BE2C (cell line): ENCODE measurements around the gene ALDH3B2.
A peak's percentile ranks its signal among the peaks of the same experiment; 100 is the strongest.
"Not testable (repeated sequence)": the region's sequence is repeated elsewhere in the genome, so short reads cannot be mapped to it uniquely, and the experiment has no call there.

Source experiments
- DNase-seq: peaks from one replicate; pipeline ENCODE4 v3.0.0-alpha.2; 2020
- H3K27me3 ChIP-seq: fragments of 250-450 bp; sonication (Bioruptor Pico); 2 replicates; pipeline ENCODE4 v1.5.1; 2020; ENCODE audit warnings: mild to moderate bottlenecking
- H3K36me3 ChIP-seq: fragments of 250-450 bp; sonication (Bioruptor Pico); 2 replicates; pipeline ENCODE4 v1.5.1; 2020; ENCODE audit warnings: mild to moderate bottlenecking
- H3K4me1 ChIP-seq: fragments of 250-450 bp; sonication (Bioruptor Pico); 2 replicates; pipeline ENCODE4 v1.5.1; 2020
- H3K4me3 ChIP-seq: 2 replicates; pipeline ENCODE4 v1.5.1; 2011; ENCODE audit warnings: low read depth, low read length
- H3K9me3 ChIP-seq: fragments of 250-450 bp; sonication (Bioruptor Pico); 2 replicates; pipeline ENCODE4 v1.5.1; 2020
- CTCF ChIP-seq: IDR thresholded peaks from 2 replicates; pipeline ENCODE4 v1.5.1; 2012; ENCODE audit warnings: mild to moderate bottlenecking, low read depth, low read length

Gene ALDH3B2

GRCh38 chr11:67704524-67704923 lies 30.1 kb upstream of the ALDH3B2 start:
- no peak for DNase-seq
- H3K36me3 ChIP-seq = no peaks in the 10 kb centered on the region
- no peaks in the 10 kb centered on the region for H3K4me1 ChIP-seq
- H3K27me3 ChIP-seq = peaks cover 11% of the 10 kb centered on the region
- no peak overlapping the region for H3K4me3 ChIP-seq
- H3K9me3 ChIP-seq = no peaks in the 10 kb centered on the region
- no peak for TF ChIP-seq CTCF

- peaks cover 11% of the 10 kb centered on the region for H3K27me3 ChIP-seq
- H3K4me1 ChIP-seq, H3K36me3 ChIP-seq, DNase-seq, H3K4me3 ChIP-seq, H3K9me3 ChIP-seq: not testable (repeated sequence)
Measured at GRCh38 chr11:67703709-67704108, 29.3 kb upstream of the ALDH3B2 start.

GRCh38 chr11:67700548-67701262 lies 26.3 kb upstream of the ALDH3B2 start:
- no peak for DNase-seq
- no peaks in the 10 kb centered on the region for H3K36me3 ChIP-seq
- no peaks in the 10 kb centered on the region for H3K9me3 ChIP-seq
- TF ChIP-seq CTCF = no peak
- H3K27me3 ChIP-seq = peaks cover 11% of the 10 kb centered on the region
- no peaks in the 10 kb centered on the region for H3K4me1 ChIP-seq
- H3K4me3 ChIP-seq = no peak overlapping the region

GRCh38 chr11:67700141-67700540 lies 25.7 kb upstream of the ALDH3B2 start:
- DNase-seq = no peak
- Histone ChIP-seq H3K27me3 (peaks cover 15% of the 10 kb centered on the region), H3K4me3 (no peak overlapping the region), H3K9me3 (no peaks in the 10 kb centered on the region), H3K4me1 (no peaks in the 10 kb centered on the region), H3K36me3 (no peaks in the 10 kb centered on the region)
- peak; percentile 3; the same call in 1 of the 2 replicates for TF ChIP-seq CTCF

- Histone ChIP-seq H3K4me1 (no peaks in the 10 kb centered on the region), H3K4me3 (no peak overlapping the region), H3K36me3 (no peaks in the 10 kb centered on the region), H3K27me3 (peaks cover 19% of the 10 kb centered on the region), H3K9me3 (no peaks in the 10 kb centered on the region)
- TF ChIP-seq CTCF = no peak
- DNase-seq = no peak
Measured at GRCh38 chr11:67699521-67699920, 25.1 kb upstream of the ALDH3B2 start.

- H3K4me1 ChIP-seq = no peaks in the 10 kb centered on the region
- H3K4me3 ChIP-seq = no peak overlapping the region
- peak; percentile 64 for TF ChIP-seq CTCF
- H3K27me3 ChIP-seq = peaks cover 19% of the 10 kb centered on the region
- peak; percentile 58 for DNase-seq
- no peaks in the 10 kb centered on the region for H3K9me3 ChIP-seq
- no peaks in the 10 kb centered on the region for H3K36me3 ChIP-seq
Measured at GRCh38 chr11:67698247-67698646, 23.8 kb upstream of the ALDH3B2 start.
